NCI-H2171 (cell line): Measurements from ENCODE around the gene ENOX1.

Experiments used
- DNase-seq: peaks from one replicate; lab custom pipeline; 2025; lab: John Stamatoyannopoulos, UW

Gene ENOX1

DNA sequence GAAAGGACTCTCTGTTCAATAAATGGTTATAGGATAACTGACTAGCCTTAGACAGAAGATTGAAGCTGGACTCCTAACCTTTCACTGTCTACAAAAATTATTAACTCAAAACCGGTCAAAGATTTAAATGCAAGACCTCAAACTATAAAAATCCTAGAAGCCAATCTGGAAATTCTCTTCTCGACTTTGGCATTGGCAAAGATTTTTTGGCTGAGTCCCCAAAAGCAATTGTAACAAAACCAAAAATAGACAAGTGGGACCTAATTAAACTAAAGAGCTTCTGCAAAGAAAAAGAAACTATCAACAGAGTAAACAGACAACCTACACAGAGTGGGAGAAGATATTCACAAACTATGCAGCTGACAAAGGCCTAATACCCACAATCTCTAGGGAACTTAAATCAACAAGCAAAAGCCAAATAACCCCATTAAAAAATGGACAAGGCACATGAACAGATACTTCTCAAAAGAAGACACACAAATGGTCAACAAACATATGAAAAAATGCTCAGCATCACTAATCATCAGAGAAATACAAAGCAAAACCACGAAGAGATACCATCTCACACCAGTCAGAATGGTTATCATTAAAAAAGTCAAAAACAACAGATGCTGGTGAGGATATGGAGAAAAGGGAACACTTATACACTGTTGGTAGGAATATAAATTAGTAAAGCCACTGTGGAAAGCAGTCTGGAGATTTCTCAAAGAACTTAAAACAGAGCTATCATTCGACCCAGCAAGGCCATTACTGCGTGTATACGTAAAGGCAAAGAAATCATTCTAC lies 497.1 kb downstream of the ENOX1 start:
- DNase-seq = no peak

DNA sequence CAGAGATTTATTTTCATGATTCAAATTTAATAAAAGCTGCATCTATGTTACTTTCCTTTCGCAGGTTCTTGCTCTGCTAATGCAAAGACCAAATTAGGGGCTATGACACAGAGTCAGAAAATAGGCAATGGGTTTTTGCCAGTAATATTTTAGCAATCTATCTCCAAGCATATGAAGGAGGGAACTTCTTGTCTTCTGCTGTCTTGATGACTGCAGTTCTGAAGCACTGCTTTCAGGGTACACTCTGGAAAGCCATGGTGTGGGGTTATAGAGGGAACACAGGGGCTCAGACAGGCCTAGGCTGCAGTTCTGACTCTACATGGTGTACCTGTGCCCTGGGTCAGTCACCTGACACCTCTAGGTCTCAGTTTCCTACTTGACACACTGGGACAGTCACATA lies 500.0 kb downstream of the ENOX1 start:
- DNase-seq = no peak

DNA sequence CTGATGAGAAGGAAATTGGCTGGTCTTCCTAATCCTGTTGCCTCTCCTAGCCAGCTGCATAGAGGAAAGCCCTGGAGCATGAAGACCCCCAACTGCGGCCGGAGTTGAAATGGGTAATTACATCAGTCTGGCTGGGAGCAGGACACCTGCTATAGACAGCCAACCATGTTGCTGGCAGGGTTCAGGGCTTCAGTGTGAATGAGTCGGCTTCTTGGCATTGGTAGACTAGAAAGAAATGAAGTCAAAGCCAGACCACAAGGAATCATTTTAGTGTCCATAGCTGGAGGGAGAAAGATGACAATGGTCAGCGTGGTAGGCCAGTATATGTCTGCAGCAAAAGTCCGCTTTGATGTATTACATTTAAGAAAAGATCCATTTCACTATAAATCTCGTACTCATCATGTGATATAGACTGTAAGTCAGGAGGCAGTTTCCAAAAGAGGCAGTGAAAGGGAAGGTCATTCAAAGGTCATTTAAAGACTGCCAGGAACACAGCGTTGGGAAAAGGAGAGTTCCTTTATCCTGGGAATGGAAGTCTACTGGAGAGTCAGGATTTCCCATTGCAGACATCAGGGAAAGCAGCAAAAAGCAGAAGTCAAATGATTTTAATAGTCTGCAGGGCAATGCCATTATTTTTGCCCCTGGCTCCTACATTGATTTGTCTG lies 500.7 kb downstream of the ENOX1 start:
- no peak for DNase-seq

DNA sequence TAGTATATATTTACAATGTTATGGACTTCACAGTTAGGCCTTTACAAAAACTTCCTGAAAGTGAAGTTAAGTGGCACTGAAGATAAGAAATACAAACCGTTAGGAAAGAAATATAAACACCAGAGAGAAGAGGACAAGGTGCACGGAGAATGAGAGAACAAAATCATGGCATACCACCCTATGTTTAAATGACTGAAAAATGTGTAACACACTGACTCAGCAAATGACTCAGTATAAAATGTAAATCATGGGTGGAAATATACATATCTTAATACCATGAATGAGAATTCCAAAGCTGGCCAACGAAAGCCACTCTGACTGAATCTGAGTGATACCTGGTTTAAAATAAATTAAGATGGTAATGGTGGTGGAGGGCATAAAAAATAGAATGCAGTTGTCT lies 502.6 kb downstream of the ENOX1 start:
- no peak for DNase-seq

DNA sequence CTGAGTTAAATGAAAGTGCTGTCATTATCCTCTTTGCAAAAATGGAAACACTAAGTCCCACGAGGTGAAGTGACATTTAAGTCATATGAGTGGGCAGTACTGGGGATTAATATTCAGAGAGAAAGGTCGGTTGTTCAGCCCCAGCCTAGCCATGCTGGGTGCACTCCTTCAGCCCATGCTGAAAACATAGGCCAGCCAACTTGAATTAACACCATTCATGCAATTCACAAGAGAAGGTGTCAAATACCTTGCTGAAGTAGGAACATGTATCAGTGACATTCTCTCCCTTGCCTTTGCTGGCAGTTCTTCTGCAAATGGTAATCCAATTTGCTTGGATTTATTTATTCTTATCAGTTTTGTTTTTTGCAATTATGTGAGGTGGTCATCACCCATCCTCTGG lies 507.1 kb downstream of the ENOX1 start:
- DNase-seq = no peak

DNA sequence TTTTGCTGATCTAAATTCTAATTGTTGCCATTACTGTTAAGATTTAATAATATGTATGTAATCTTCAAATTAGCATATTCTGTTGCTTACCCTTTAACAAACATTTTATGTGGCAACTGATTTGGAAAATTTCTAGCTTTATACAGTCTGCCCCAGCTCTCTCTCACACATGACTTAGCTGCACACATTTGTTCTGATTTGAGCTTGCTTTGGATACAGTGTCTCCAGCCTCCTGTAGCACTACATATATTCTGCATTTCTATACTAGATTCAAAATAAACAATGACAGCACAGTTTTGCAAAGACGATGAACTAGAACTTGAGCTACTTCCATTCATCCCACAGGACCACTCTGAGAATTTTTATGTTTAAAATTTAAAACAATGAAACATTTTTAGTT lies 508.6 kb downstream of the ENOX1 start:
- DNase-seq = no peak

DNA sequence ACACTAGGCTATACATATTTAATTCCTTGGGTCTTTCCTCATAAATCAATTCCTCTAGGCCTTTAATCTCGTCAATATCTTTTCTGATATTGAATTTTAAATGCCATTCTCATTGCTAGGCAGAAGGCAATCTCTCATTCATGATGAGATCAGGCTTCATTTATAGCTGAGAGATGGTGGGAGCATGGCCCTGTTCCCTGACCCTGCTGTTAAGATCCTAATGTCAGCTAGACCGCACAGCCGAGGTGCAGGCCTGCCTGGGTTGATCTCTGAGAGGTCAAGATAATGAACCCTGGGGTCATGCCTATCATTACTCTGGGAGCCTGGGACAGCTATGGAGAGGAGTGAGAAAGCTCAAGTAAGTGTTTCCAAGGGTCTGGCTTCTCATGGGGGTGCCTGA lies 509.6 kb downstream of the ENOX1 start:
- no peak for DNase-seq

DNA sequence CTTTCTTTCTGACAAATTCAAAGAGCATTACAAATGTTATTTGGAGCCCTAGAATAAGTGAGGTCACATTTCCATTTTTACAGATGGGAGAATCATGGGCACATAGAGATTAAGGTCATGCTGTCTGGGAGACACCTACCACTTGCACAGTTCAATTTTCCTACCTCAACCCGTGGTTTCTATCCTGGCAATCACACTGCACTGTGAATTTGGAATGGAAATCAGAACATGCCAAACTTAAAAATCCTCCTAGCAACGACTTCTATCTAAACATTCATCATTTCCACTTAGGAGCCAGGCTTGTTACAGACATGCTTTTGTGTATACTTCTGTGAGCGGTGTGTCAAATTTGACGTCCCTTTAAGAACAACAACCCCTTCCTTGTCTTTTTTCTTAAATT lies 511.9 kb downstream of the ENOX1 start:
- no peak for DNase-seq

GRCh38 chr13:43273362-43273761 lies 513.4 kb downstream of the ENOX1 start:
- no peak for DNase-seq

GRCh38 chr13:43272851-43273250 lies 513.9 kb downstream of the ENOX1 start:
- DNase-seq = no peak

DNA sequence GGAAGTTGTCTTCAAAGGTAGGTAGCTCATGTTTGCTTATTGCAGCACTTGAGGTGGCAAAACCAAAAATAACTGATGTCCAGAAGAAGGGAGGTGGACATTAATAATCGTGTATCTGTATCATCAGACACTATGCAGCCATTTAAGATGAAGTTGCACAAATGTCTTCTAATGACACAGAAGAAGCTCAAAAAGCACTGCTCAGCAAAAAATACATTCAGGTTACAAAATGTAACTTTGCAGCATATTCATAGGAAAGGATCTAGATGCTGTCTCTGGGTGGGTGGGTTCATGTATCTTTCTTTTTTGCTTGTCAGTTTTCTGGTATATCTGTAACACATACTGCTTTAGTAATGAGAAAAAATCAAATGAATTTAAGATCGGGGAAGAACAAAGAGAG lies 515.6 kb downstream of the ENOX1 start:
- no peak for DNase-seq

GRCh38 chr13:43270130-43270830 lies 516.5 kb downstream of the ENOX1 start:
- no peak for DNase-seq

DNA sequence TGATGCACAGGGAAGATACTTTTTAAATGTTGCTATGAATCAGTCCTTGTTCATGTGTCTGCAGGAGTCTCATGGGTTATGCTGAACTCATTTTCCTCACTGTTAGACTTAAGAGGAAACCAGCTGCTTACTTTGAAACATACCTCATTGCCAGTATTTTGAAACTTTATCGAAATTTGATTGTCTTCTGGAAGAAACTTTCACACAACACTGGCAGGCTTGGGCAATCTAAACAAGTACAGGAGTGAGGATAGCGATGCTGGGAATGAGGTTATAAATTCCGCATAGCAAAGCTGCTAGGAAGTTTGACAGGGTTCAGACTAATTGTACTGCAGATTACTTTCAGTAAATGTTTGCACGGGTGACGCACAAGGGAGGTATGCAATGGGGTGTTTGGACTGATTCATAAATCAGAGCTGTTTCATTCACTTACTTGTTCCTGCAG lies 517.7 kb downstream of the ENOX1 start:
- DNase-seq = no peak

- no peak for DNase-seq
Measured at GRCh38 chr13:43268632-43269031, 518.1 kb downstream of the ENOX1 start.

DNA sequence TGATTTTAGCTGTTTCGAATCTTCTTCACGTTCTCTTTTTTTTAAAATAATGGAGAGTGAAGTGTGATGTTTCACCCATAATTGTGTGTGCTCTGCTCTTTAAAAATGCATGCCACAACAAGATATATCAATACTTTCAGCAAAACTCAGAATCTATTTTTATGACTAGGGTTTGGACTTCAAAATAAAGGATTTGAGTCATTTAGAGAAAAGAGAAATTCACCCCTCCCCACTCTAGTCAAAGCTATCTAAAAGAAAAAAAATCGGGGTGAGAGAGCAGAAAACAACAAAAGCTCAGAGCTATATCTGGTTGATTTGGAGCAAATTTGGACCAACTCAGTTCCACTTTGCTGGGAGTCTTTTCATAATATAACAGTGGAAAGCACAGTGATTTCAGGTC lies 518.9 kb downstream of the ENOX1 start:
- no peak for DNase-seq

DNA sequence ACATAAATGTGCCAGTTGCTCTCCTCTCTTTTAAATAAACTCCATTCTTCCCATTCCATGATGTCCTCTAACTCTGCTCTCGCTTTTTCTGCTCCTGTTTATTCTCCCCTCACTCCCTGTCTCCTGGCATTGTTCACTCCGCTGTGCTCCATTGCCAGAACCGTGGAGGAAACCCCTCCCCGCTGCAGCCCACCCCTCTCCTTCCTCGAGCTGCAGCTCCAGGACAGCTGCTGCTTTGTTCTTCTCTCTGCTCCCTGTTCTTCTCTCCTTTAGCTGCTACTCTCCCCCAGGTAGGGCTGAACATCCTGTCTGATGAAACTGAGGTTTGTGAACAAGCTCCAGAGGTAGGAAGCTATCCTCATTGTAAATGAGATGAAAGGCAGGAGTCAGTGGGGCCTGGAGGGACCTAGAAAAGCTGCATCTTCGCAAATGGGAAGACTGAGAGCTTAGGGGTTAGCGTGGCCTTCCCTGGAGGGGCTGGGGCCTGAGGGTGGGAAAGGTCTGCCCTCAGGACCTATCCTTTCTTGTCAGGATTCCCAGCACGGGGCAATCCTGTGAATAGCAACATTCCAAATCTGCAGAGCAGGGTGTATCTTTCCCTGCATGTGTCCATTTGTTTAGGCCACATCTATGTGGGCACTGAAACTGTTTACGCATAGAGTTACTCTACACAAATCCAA lies 519.7 kb downstream of the ENOX1 start:
- no peak for DNase-seq

DNA sequence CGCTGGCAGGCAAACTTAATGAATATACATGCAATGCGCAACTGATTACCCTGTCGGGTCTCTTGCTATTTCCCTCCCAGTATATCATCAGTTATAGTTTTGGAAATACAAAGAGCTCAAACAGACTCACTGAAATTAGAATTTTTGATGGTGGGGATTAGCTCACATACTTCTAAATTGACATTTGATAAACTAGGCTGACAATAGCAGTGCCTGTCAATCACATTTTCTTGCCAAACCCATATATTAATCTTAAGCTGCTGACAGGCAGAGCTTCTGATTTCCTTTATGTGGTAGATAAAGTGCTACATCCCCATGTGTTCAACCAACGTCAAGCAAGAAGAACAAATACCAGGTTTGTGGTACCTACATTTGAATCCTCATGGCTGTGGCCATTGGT lies 521.7 kb downstream of the ENOX1 start:
- DNase-seq = no peak

- DNase-seq = no peak
Measured at GRCh38 chr13:43264458-43264857, 522.3 kb downstream of the ENOX1 start.

DNA sequence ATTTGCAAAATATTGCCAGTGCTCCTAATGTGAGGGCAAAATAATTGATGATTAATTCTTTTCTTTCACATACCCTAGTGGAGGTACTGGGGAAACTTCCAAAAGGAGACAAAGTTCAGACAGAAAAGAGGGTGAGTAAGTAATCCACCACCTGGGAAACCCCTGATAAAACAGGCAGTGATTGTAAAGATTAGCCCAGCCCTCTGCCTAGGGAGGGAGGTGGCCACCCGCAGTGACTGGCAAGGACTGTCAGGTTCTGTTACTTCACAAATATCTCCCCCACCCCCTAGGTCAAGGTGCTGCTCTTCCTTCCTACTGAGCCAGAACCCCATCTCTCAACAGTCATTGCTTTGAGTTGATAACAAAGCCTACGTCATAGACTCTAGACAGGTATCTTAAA lies 523.7 kb downstream of the ENOX1 start:
- DNase-seq = no peak

GRCh38 chr13:43260999-43261398 lies 525.8 kb downstream of the ENOX1 start:
- DNase-seq = no peak

GRCh38 chr13:43258771-43259170 lies 528.0 kb downstream of the ENOX1 start:
- DNase-seq = no peak

GRCh38 chr13:43257765-43258164 lies 529.0 kb downstream of the ENOX1 start:
- no peak for DNase-seq

DNA sequence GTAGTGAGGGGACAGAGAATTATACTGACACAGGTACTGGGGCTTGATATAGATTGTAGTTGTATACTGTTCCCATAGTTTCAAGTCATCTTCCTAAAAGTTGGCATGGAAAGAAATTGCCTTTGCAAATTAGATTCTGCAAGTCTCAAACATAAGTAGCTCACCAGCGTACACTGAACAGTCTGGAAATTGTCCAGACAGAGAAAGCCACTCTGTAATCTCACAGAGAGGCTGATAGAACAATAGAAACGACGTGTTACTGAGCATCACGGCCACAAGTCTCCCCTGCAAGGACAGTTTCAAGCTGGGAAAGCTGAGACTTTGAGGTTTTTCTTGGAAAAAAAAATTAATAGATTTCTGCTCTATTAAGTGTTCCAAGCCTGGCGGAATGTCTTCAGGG lies 534.8 kb downstream of the ENOX1 start:
- no peak for DNase-seq
